GM12891 (cell line): ENCODE results near the gene CLCA1.

Source experiments
- POLR2A ChIP-seq: IDR thresholded peaks from 2 replicates; pipeline ENCODE4 v1.6.1; 2011; ENCODE audit warnings: low read depth, low read length, control low read depth
- POLR2AphosphoS5 ChIP-seq: IDR thresholded peaks from 2 replicates; pipeline ENCODE4 v1.6.1; 2011; ENCODE audit warnings: low read depth, low read length, control low read depth

- TF ChIP-seq POLR2AphosphoS5 (no peak), POLR2A (no peak)
Observed at GRCh38 chr1:86538775-86539174, 70.0 kb downstream of the CLCA1 start.
